Progenitor cell of endocrine pancreas (in vitro differentiated cells): Measurements from ENCODE around the gene IER5L. TPM values are rescaled to one million over a fixed set of nuclear protein-coding genes. Genes with fewer than 3 reads are reported as not detected.

Source experiments
- DNase-seq: peaks from one replicate; pipeline ENCODE4 v3.0.0; 2021; ENCODE audit warnings: low spot score; ENCODE audit not compliant: unreplicated experiment
- H3K27ac Mint-ChIP-seq: 2 replicates; pipeline ENCODE4 v1.8.0; 2021; ENCODE audit warnings: mild to moderate bottlenecking, moderate library complexity, mixed read lengths
- H3K27me3 Mint-ChIP-seq: 2 replicates; pipeline ENCODE4 v1.8.0; 2021; ENCODE audit warnings: mixed read lengths
- H3K36me3 Mint-ChIP-seq: 2 replicates; pipeline ENCODE4 v1.8.0; 2022; ENCODE audit warnings: mixed read lengths; ENCODE audit not compliant: insufficient read depth
- H3K4me1 Mint-ChIP-seq: 2 replicates; pipeline ENCODE4 v1.8.0; 2021; ENCODE audit warnings: low read depth, mixed read lengths
- H3K4me3 Mint-ChIP-seq: 2 replicates; pipeline ENCODE4 v1.8.0; 2021; ENCODE audit warnings: low read depth, mild to moderate bottlenecking, moderate library complexity, mixed read lengths
- H3K9me3 Mint-ChIP-seq: 2 replicates; pipeline ENCODE4 v1.8.0; 2021; ENCODE audit warnings: low read depth, mixed read lengths
- CTCF ChIP-seq: fragments of 200-600 bp; sonication (generic); IDR thresholded peaks from one replicate; pipeline ENCODE4 v1.5.0; 2021; ENCODE audit warnings: antibody characterized with exemption, mild to moderate bottlenecking; ENCODE audit not compliant: unreplicated experiment
- total RNA-seq: library from RNA; stranded (reverse); gene quantifications from 2 replicates; pipeline ENCODE4 v1.2.1, GENCODE V29; 2021

The IER5L gene
- total RNA-seq, 1 donor from 2014 or later = 21.8 TPM

- Mint-ChIP-seq H3K36me3 (no peaks in the 10 kb centered on the region), H3K9me3 (no peaks in the 10 kb centered on the region), H3K4me3 (no peak overlapping the region), H3K27ac (no peak overlapping the region), H3K27me3 (no peaks in the 10 kb centered on the region), H3K4me1 (peaks cover 45% of the 10 kb centered on the region)
- no peak for DNase-seq
- no peak for TF ChIP-seq CTCF
These were observed 3.2 kb upstream of the IER5L start for GRCh38 chr9:129181246-129181645.

GRCh38 chr9:129178568-129179382, 714 bp upstream of the IER5L start:
- Mint-ChIP-seq H3K27me3 (no peaks in the 10 kb centered on the region), H3K4me3 (peak overlapping the region; percentile 94), H3K27ac (peak overlapping the region; percentile 88), H3K9me3 (no peaks in the 10 kb centered on the region), H3K4me1 (peaks cover 40% of the 10 kb centered on the region), H3K36me3 (no peaks in the 10 kb centered on the region)
- no peak for TF ChIP-seq CTCF
- peak; percentile 45 for DNase-seq

- peaks cover 32% of the 10 kb centered on the region for H3K4me1 Mint-ChIP-seq
- H3K9me3 Mint-ChIP-seq = no peaks in the 10 kb centered on the region
- no peak overlapping the region for H3K27ac Mint-ChIP-seq
- H3K36me3 Mint-ChIP-seq = no peaks in the 10 kb centered on the region
- DNase-seq = no peak
- no peak for TF ChIP-seq CTCF
- peaks cover 11% of the 10 kb centered on the region for H3K27me3 Mint-ChIP-seq
- peak overlapping the region; percentile 94 for H3K4me3 Mint-ChIP-seq
These were observed 644 bp downstream of the IER5L start for GRCh38 chr9:129177443-129177790.

- peak overlapping the region; percentile 91 for H3K4me3 Mint-ChIP-seq
- TF ChIP-seq CTCF = peak; percentile 10
- H3K36me3 Mint-ChIP-seq = no peaks in the 10 kb centered on the region
- H3K4me1 Mint-ChIP-seq = peaks cover 28% of the 10 kb centered on the region
- peaks cover 16% of the 10 kb centered on the region for H3K27me3 Mint-ChIP-seq
- no peaks in the 10 kb centered on the region for H3K9me3 Mint-ChIP-seq
- DNase-seq = peak; percentile 35
- H3K27ac Mint-ChIP-seq = peak overlapping the region; percentile 92
These were observed 1.2 kb downstream of the IER5L start for GRCh38 chr9:129176701-129177442.

GRCh38 chr9:129175825-129176633, 2.0 kb downstream of the IER5L start:
- H3K36me3 Mint-ChIP-seq = no peaks in the 10 kb centered on the region
- TF ChIP-seq CTCF = peak; percentile 13
- H3K9me3 Mint-ChIP-seq = no peaks in the 10 kb centered on the region
- H3K4me1 Mint-ChIP-seq = peaks cover 21% of the 10 kb centered on the region
- peak; percentile 63 for DNase-seq
- H3K4me3 Mint-ChIP-seq = peak overlapping the region; percentile 91
- peaks cover 18% of the 10 kb centered on the region for H3K27me3 Mint-ChIP-seq
- H3K27ac Mint-ChIP-seq = peak overlapping the region; percentile 96
